Mesothelial cell of epicardium (in vitro differentiated cells): Measurements from ENCODE around the gene IGF2BP3. TPM values are rescaled to one million over a fixed set of nuclear protein-coding genes. Genes with fewer than 3 reads are reported as not detected.
"Not testable (repeated sequence)": the region's sequence is repeated elsewhere in the genome, so short reads cannot be mapped to it uniquely, and the experiment has no call there.

ENCODE experiments used
- DNase-seq, 2 experiments: peaks; one replicate each; pipeline ENCODE4 v3.0.0; 2021; ENCODE audit warnings: low spot score in 2 of 2; ENCODE audit not compliant: unreplicated experiment in 2 of 2
- H3K27ac Mint-ChIP-seq: 2 replicates; pipeline ENCODE4 v1.8.0; 2021; ENCODE audit warnings: mixed read lengths
- H3K27me3 Mint-ChIP-seq: 2 replicates; pipeline ENCODE4 v1.8.0; 2021; ENCODE audit warnings: low read depth, mixed read lengths
- H3K36me3 Mint-ChIP-seq: 2 replicates; pipeline ENCODE4 v1.8.0; 2021; ENCODE audit warnings: mixed read lengths
- H3K4me1 Mint-ChIP-seq: 2 replicates; pipeline ENCODE4 v1.8.0; 2021; ENCODE audit warnings: mixed read lengths
- H3K4me3 Mint-ChIP-seq: 2 replicates; pipeline ENCODE4 v1.8.0; 2021; ENCODE audit warnings: mild to moderate bottlenecking, moderate library complexity, mixed read lengths
- H3K9me3 Mint-ChIP-seq: 2 replicates; pipeline ENCODE4 v1.8.0; 2021; ENCODE audit warnings: mixed read lengths
- total RNA-seq: library from RNA; stranded (reverse); gene quantifications from 3 replicates; pipeline ENCODE4 v1.2.1, GENCODE V29; 2021
- TF ChIP-seq, protein P1 (sequence below): fragments of 200-600 bp; sonication (generic); IDR thresholded peaks from one replicate; pipeline ENCODE4 v1.5.0; 2021; ENCODE audit warnings: antibody characterized with exemption; ENCODE audit not compliant: unreplicated experiment

IGF2BP3 gene
- total RNA-seq, 1 donor from 2014 or later = 91.3 TPM

DNA sequence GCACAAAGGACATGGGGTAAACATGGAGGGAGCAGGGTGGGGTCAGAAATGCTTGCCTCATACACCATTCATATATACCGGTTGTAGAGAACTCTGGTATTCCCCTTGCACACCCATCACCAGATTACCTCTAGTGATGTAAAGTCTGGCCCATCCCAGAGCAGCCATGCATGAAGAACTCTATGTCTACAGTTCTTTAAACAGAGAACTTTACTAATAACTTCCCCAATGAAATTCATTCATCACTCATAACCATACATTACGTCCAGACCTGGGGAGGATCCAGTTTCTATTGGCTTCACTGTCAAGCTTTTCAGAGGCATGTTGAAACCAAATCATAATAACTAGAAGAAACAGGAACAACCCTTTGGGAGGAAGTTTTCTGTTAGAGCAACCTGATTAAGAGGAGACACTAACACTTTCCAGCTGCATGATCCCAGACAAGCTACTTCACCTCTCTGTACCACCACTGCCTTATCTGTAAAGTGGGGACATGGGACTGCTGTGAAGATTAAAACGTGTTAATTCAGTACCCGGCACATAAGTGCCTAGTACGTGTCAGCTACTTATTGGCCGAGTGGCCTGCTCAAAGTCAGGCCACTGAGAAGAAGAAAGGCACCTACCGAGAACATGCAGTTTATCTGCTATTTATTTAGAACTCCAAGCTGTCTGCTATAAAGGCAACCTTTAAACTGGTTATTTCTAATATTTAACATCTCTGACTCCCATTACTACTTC is 59.7 kb downstream of the IGF2BP3 start:
- Mint-ChIP-seq H3K27ac (no peak overlapping the region), H3K27me3 (no peaks in the 10 kb centered on the region), H3K4me1 (no peaks in the 10 kb centered on the region), H3K9me3 (peaks cover 16% of the 10 kb centered on the region), H3K4me3 (no peak overlapping the region), H3K36me3 (peaks cover 66% of the 10 kb centered on the region)
- TF ChIP-seq, protein P1, sequence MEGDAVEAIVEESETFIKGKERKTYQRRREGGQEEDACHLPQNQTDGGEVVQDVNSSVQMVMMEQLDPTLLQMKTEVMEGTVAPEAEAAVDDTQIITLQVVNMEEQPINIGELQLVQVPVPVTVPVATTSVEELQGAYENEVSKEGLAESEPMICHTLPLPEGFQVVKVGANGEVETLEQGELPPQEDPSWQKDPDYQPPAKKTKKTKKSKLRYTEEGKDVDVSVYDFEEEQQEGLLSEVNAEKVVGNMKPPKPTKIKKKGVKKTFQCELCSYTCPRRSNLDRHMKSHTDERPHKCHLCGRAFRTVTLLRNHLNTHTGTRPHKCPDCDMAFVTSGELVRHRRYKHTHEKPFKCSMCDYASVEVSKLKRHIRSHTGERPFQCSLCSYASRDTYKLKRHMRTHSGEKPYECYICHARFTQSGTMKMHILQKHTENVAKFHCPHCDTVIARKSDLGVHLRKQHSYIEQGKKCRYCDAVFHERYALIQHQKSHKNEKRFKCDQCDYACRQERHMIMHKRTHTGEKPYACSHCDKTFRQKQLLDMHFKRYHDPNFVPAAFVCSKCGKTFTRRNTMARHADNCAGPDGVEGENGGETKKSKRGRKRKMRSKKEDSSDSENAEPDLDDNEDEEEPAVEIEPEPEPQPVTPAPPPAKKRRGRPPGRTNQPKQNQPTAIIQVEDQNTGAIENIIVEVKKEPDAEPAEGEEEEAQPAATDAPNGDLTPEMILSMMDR = no peak
- no peak for DNase-seq

DNA sequence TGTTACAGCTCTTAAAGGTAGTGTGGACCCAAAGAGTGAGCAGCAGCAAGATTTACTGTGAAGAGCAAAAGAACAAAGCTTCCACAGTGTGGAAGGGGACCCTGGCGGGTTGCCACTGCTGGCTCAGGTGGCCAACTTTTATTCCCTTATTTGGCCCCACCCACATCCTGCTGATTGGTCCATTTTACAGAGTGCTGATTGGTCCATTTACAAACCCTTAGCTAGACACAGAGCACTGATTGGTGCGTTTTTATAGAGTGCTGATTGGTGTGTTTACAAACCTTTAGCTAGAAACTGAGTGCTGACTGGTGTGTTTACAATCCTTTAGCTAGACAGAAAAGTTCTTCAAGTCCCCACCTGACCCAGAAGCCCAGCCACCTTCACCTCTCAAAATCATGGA is 63.7 kb downstream of the IGF2BP3 start:
- not testable (repeated sequence) for DNase-seq, H3K27me3 Mint-ChIP-seq, H3K4me3 Mint-ChIP-seq, H3K27ac Mint-ChIP-seq, H3K4me1 Mint-ChIP-seq
- Mint-ChIP-seq H3K9me3 (peaks cover 16% of the 10 kb centered on the region), H3K36me3 (peaks cover 47% of the 10 kb centered on the region)

DNA sequence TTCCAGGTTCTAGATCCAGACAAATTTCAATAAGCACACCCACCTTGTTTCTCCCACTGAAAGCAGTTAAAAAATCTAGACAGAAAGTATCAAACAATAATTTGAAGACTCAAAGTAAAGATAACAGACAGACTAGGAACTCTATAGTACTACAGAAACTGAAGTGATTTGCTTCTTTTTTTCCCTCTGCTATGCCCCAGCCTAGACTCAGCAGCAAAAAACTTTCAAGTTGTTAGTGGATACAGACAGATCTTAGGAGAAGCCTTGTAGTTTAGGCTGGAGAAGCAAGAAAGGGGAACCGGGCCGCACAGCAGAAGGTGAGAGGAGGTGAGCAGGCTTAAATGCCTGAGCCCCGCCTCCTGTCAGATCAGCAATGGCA is 65.1 kb downstream of the IGF2BP3 start:
- Mint-ChIP-seq H3K9me3 (peaks cover 16% of the 10 kb centered on the region), H3K27ac (peak overlapping the region; percentile 11), H3K27me3 (no peaks in the 10 kb centered on the region), H3K4me1 (peaks cover 3% of the 10 kb centered on the region), H3K4me3 (no peak overlapping the region), H3K36me3 (peaks cover 47% of the 10 kb centered on the region)
- DNase-seq = no peak
- TF ChIP-seq, protein P1 = no peak

DNA sequence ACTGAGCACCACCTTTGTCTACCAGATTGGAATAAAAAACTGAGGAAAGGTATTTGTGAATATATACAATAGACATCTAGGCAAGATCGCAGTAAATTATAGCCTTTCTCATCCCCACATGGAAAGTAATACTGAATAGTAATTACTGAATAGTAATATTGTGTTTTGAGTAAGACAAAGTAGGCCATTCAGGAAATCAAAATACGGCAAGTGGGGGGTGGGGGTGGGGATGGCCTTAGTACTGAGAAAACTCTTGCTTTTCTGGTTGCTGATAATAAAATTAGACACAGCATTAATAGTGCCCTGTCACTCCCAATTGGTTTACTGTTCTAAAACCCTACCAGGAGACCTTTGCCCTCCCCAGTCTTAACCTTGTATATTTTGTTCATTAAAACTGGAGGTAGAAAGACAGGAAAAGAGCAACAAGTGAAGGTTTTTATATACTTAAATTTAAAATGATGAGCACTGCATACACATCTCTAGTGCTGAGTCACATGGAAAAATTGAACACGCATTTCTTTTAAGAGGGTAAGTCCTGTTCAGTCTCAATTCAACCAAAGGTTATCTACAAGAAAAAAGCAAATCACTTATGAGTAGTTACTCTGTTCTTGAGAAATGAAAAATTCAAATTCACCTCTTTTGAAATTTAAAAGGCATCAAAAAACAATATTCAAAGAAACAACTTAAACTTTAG is 65.6 kb downstream of the IGF2BP3 start:
- H3K36me3 Mint-ChIP-seq = peaks cover 47% of the 10 kb centered on the region
- H3K4me3 Mint-ChIP-seq = no peak overlapping the region
- TF ChIP-seq, protein P1 = no peak
- no peaks in the 10 kb centered on the region for H3K27me3 Mint-ChIP-seq
- DNase-seq = no peak
- peaks cover 3% of the 10 kb centered on the region for H3K4me1 Mint-ChIP-seq
- peaks cover 16% of the 10 kb centered on the region for H3K9me3 Mint-ChIP-seq
- peak overlapping the region; percentile 60 for H3K27ac Mint-ChIP-seq

DNA sequence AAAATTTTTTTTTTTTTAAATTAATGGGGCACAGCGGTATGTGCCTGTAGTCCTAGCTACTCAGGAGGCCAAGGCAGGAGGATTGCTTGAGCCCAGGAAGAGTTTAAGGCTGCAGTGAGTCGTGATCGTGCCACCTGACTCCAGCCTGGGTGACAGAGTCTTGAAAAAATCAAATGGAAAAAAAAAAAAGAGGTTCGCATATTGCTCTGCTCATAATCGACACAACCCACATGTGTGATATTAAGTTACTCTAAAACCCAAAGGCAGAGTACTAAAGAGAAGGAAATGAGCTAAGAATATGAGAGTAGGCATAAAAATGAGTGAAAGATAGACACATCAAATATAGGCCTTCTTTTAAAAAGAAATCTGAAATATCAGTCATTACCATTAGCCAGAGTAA is 66.3 kb downstream of the IGF2BP3 start:
- H3K9me3 Mint-ChIP-seq = peaks cover 16% of the 10 kb centered on the region
- no peak for DNase-seq
- TF ChIP-seq, protein P1 = no peak

DNA sequence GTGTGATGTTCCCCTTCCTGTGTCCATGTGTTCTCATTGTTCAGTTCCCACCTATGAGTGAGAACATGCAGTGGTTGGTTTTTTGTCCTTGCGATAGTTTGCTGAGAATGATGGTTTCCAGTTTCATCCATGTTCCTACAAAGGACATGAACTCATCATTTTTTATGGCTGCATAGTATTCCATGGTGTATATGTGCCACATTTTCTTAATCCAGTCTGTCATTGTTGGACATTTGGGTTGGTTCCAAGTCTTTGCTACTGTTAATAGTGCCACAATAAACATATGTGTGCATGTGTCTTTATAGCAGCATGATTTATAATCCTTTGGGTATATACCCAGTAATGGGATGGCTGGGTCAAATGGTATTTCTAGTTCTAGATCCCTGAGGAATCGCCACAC is 72.2 kb downstream of the IGF2BP3 start:
- H3K4me3 Mint-ChIP-seq, H3K9me3 Mint-ChIP-seq, H3K4me1 Mint-ChIP-seq, H3K27ac Mint-ChIP-seq, DNase-seq, H3K27me3 Mint-ChIP-seq: not testable (repeated sequence)
- H3K36me3 Mint-ChIP-seq = peaks cover 13% of the 10 kb centered on the region

More for the DNA sequence above, 66.3 kb downstream of the IGF2BP3 start:
- Mint-ChIP-seq H3K4me1 (peaks cover 3% of the 10 kb centered on the region), H3K27ac (no peak overlapping the region), H3K36me3 (peaks cover 41% of the 10 kb centered on the region), H3K4me3 (no peak overlapping the region), H3K27me3 (no peaks in the 10 kb centered on the region)
